Measurements from ENCODE around the gene MYO10. TPM values are rescaled to one million over a fixed set of nuclear protein-coding genes. Genes with fewer than 3 reads are reported as not detected.

Gene MYO10
- total RNA-seq, 2 experiments from 2014 or later: not detected

GRCh38 chr5:16806711-16807546 is 129.2 kb downstream of the MYO10 start:
- ATAC-seq (ENCODE audit: poor library complexity): no peak
- Mint-ChIP-seq H3K27ac (no peak overlapping the region), H3K4me3 (no peak overlapping the region)

GRCh38 chr5:16805486-16805885 is 130.6 kb downstream of the MYO10 start:
- Histone ChIP-seq H3K27ac (ENCODE audit: low read depth in 1 of 2, low read length in 2 of 2) (no peak overlapping the region), H3K36me3 (ENCODE audit: insufficient read depth, low read length) (no peaks in the 10 kb centered on the region), H3K4me3 (ENCODE audit: low read length) (no peak overlapping the region), H3K27me3 (ENCODE audit: control insufficient read depth in 1 of 2, insufficient read depth in 2 of 2, low read length in 2 of 2) (no peaks in the 10 kb centered on the region), H3K9me3 (ENCODE audit: control insufficient read depth in 1 of 2, insufficient read depth in 1 of 2, low read length in 2 of 2) (no peaks in the 10 kb centered on the region), H3K4me1 (ENCODE audit: insufficient read depth, low read length) (no peaks in the 10 kb centered on the region)
- CTCF ChIA-PET: no interaction called here
- Mint-ChIP-seq H3K27ac (no peak overlapping the region), H3K9me3 (no peaks in the 10 kb centered on the region), H3K27me3 (peaks cover 10% of the 10 kb centered on the region), H3K4me1 (ENCODE audit: low read depth) (peaks cover 6% of the 10 kb centered on the region), H3K36me3 (ENCODE audit: low read depth) (no peaks in the 10 kb centered on the region), H3K4me3 (no peak overlapping the region)
- ATAC-seq (ENCODE audit: poor library complexity) (no peak), DNase-seq (no peak)
- TF ChIP-seq CTCF (IDR thresholded peaks at IDR 0.05): no peak
- intact Hi-C loops (cut with DNase I, micrococcal nuclease): no loop called here
- POLR2A ChIA-PET: no interaction called here

More at GRCh38 chr5:16806711-16807546, 129.2 kb downstream of the MYO10 start:
- POLR2A ChIA-PET: no interaction called here
- Mint-ChIP-seq H3K36me3 (ENCODE audit: low read depth) (no peaks in the 10 kb centered on the region), H3K4me1 (ENCODE audit: low read depth) (peaks cover 6% of the 10 kb centered on the region), H3K9me3 (no peaks in the 10 kb centered on the region), H3K27me3 (peaks cover 8% of the 10 kb centered on the region)
- Histone ChIP-seq H3K36me3 (ENCODE audit: insufficient read depth, low read length) (no peaks in the 10 kb centered on the region), H3K4me1 (ENCODE audit: insufficient read depth, low read length) (no peaks in the 10 kb centered on the region), H3K27me3 (ENCODE audit: control insufficient read depth in 1 of 2, insufficient read depth in 2 of 2, low read length in 2 of 2) (no peaks in the 10 kb centered on the region), H3K4me3 (ENCODE audit: low read length) (no peak overlapping the region), H3K27ac (ENCODE audit: low read depth in 1 of 2, low read length in 2 of 2) (no peak overlapping the region), H3K9me3 (ENCODE audit: control insufficient read depth in 1 of 2, insufficient read depth in 1 of 2, low read length in 2 of 2) (peaks cover 0 to under 1% of the 10 kb centered on the region in 2 experiments)
- intact Hi-C loops (cut with DNase I, micrococcal nuclease): no loop called here
- CTCF ChIA-PET: no interaction called here
- DNase-seq: no peak
- no peak for TF ChIP-seq CTCF (IDR thresholded peaks at IDR 0.05)

- no peak overlapping the region for H3K27ac ChIP-seq (ENCODE audit: low read depth in 1 of 2, low read length in 2 of 2)
- H3K27ac Mint-ChIP-seq: no peak overlapping the region
- H3K4me1 ChIP-seq (ENCODE audit: insufficient read depth, low read length): no peaks in the 10 kb centered on the region
- ChIA-PET POLR2A (no interaction called here), CTCF (no interaction called here)
- no peak overlapping the region for H3K4me3 Mint-ChIP-seq
- H3K4me3 ChIP-seq (ENCODE audit: low read length): no peak overlapping the region
- no peaks in the 10 kb centered on the region for H3K36me3 ChIP-seq (ENCODE audit: insufficient read depth, low read length)
- H3K36me3 Mint-ChIP-seq (ENCODE audit: low read depth): no peaks in the 10 kb centered on the region
- ATAC-seq (ENCODE audit: poor library complexity) (no peak), DNase-seq (no peak)
- H3K27me3 ChIP-seq (ENCODE audit: control insufficient read depth in 1 of 2, insufficient read depth in 2 of 2, low read length in 2 of 2): no peaks in the 10 kb centered on the region
- peaks cover 10% of the 10 kb centered on the region for H3K27me3 Mint-ChIP-seq
- no peaks in the 10 kb centered on the region for H3K9me3 ChIP-seq (ENCODE audit: control insufficient read depth in 1 of 2, insufficient read depth in 1 of 2, low read length in 2 of 2)
- H3K4me1 Mint-ChIP-seq (ENCODE audit: low read depth): peaks cover 6% of the 10 kb centered on the region
- H3K9me3 Mint-ChIP-seq: no peaks in the 10 kb centered on the region
- no peak for TF ChIP-seq CTCF (IDR thresholded peaks at IDR 0.05)
- intact Hi-C loops (cut with DNase I, micrococcal nuclease): no loop called here
These were observed 132.3 kb downstream of the MYO10 start for GRCh38 chr5:16803831-16804230.

Measured in CD4-positive, alpha-beta T cell (primary cell).